Stimulated activated CD4-positive, alpha-beta T cell treated with anti-CD3 and anti-CD28 coated beads, Interleukin-4, amount 100 ng/mL, for 4 hours (primary cell): ENCODE data around the gene FRG2B.
"Not testable (repeated sequence)": the region's sequence is repeated elsewhere in the genome, so short reads cannot be mapped to it uniquely, and the experiment has no call there.

Experiments used
- DNase-seq, 2 experiments: peaks; one replicate each; pipeline ENCODE4 v3.0.0-alpha.2; 2020

Gene FRG2B

DNA sequence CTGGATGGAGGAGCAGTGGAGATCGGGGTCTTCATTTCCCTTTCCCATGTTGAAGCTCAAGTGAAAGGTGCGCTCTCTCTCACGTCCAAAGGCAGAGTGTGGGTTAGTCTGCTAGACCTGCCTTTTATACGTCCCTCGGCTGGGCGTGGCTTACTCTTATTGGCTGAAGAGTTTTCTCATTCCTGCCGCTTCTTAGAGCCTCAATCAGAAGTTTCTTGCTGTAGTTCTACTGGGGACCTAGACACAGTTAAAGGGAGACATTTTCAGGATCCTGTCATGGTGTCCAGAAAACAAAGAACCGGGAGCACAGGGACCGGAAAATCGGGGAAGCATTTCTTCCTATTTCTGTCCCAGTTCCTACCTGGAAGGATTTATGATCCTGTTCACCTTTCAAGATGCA lies at the start of gene FRG2B:
Gene FRG2B (minus strand): TSS at position 101 of the 400 bp plus-strand sequence. CDS start 53 bp downstream, at position 48.
- DNase-seq: not testable (repeated sequence)

- not testable (repeated sequence) for DNase-seq
These were observed 40.9 kb upstream of the FRG2B start for GRCh38 chr10:133667446-133667845.

GRCh38 chr10:133663544-133664160 lies 37.1 kb upstream of the FRG2B start:
- DNase-seq: not testable (repeated sequence)

GRCh38 chr10:133661122-133661521 lies 34.5 kb upstream of the FRG2B start:
- not testable (repeated sequence) for DNase-seq

GRCh38 chr10:133660516-133660915 lies 33.9 kb upstream of the FRG2B start:
- not testable (repeated sequence) for DNase-seq

DNA sequence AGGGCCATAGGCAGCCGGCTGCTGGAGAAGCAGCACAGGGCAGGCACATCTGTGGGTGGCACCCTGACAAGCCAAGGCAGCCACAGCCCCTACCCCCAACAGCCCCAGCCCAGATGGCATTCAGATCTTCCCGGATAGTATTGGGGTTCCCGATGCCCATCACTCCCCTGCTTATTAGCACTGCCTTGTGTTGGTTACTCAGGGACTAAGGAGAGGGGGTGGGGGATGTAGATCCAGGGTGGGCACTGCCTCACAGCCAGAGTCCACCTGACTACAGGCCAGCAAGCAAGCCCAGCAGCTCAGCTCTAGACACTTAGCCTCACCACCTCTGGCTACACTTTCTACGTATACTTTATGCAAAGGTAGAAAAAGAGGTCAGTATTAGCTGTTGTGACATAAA lies 30.7 kb upstream of the FRG2B start:
- DNase-seq: not testable (repeated sequence)

DNA sequence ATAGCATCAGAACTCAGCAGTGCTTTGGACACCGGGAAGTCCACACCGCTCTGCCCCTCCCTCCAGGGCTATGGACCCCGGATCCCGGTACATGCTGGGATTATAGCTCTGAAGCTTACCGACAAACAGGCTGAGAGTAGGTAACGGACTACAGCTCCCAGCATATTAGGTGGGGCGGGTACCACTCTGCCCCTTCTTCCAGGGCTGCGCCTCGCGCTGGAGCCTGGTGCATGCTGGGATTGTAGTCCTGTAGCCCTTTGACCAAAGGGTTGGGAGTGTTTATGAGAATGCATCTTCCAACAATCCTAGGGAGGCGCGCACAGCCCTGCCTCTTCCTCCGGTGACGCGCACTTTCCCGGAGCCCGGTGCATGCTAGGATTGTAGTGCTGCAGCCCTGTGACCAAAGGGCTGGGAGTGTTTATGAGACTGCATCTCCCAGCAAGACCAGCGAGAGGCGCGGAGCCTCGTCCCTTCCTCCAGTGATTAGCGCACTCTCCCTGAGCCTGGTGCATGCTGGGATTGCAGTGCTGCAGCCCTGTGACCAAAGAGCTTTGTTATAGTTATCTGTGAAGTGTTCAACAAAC lies 22.4 kb upstream of the FRG2B start:
- not testable (repeated sequence) for DNase-seq

DNA sequence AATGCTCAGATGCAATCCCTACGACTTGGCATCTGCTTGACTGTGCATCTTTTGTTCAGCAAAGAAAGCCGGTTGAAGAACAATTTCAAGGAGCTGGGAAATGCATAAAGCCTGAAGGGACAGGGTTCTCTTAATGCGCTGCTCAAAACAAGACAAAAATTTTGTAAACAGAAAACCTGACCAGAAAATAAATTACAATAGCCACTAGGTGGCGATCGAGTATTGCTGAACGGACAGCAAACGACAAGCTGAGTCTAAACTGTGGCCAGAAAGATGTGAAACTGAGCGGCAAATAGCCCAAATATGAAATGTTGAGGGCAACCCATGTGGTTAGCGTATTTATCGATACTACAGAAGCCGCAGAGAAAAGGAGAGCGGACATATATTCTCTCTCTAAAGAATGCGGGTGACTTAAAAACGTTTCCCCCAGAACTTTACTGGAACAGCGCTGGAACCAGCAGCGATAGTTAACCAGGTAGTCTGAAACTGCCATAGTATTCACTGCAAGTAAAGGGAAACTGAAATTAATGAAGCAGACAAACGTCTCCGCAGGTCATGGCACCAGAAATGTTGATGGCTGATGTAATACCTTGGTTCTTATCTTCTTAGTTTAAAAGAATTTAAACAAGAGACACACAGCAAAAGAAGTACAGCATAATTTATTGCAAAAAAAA lies 20.6 kb upstream of the FRG2B start:
- DNase-seq: not testable (repeated sequence)

DNA sequence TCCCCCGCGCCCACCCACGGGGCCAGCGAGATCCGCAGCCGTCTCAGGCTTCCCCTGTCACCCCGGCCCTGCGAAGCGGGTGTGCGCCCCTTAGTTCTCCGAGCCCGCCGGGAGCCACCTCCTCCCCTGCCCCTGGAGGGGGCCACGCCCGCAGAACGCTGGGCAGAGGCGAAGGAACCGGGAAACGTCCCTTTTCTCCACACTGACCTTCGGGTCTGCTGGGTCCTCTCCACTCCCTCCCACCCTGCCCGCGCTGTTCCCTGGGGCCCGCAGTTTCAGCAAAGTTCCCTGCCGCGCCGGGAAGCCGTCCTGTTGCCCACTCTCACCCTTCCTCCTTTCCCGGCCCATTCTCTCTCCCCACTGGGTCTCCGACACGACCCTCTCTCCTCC lies 11.2 kb upstream of the FRG2B start:
- DNase-seq: not testable (repeated sequence)

GRCh38 chr10:133637202-133637845 lies 10.7 kb upstream of the FRG2B start:
- DNase-seq: not testable (repeated sequence)

DNA sequence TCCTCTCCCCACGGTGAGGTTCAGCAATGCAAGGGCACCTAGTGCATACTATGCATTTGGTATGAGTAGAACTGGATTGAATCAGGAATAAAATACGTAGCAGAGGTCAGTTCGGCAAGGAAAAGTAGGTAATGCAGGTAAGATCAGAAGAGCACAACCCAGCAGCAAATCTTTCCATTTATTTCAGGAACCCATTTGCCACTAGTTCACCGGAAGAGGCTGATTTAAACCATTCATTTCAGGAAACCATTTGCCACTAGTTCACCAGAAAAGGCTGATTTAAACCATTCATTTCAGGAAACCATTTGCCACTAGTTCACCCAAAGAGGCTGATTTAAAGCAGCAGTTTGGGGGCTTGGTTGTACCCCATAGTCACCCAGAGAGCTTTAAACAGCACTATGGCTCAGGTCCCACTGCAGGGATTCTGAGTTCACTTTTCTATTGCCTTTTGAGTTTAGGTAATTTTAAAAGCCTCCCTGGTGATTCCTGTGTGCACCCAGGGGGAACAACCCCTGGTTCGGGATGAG lies 4.2 kb upstream of the FRG2B start:
- DNase-seq: not testable (repeated sequence)

GRCh38 chr10:133622544-133622943 lies 4.1 kb downstream of the FRG2B start:
- DNase-seq: not testable (repeated sequence)

GRCh38 chr10:133618851-133619250 lies 7.7 kb downstream of the FRG2B start:
- DNase-seq: no peak

DNA sequence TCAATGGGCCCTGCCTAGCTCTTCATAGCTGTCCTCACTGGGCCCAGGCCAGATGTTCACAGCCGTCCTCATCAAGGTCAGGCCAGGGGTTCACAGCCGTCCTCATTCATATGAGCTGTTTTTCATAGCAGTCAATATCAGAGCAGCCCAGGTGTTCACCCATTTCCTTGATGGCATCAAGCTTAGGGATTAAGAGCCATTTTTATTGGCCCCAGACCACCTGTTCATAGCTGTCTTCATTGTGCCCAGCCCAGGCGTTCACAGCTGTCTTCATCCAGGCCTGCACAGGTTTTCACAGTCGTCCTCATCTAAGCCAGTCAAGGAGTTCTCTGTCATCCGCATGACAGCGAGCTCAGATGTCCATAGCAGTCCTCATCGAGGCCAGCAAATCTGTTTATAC lies 9.4 kb downstream of the FRG2B start:
- no peak for DNase-seq

DNA sequence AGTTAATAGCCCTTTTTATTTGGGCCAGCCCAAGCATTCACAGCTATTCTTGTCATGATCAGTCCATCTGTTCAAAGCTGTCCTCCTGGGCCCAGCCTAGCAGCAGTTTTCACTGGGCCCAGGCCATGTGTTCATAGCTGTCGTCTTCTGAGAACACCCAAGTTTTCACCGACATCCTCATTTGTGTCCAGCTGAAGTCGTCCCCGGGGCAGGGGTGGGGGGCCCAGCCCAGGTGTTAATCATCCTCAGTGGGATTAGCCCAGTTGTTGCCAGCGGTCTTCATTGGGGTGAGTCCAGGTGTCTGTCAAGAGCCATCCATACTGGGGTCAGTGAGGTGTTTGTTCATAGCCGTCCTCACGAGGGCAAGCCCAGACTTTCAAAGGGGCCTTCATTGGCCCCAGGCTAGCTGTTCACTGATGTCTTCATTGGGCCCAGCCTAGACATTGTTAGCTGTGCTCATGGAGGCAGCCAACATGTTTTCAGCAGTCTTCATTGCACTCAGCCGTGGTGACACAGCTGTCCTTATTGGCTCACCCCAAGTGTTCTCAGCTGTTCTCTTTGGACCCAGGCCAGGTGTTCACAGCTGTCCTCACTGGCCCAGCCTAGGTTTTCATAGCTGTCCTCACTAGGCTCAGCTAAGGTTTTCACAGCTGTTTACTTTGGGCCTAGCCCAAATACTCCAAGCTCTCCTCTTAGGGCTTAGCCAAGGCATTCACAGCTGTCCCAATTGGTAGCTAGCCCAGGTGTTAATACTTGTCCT lies 10.0 kb downstream of the FRG2B start:
- no peak for DNase-seq

DNA sequence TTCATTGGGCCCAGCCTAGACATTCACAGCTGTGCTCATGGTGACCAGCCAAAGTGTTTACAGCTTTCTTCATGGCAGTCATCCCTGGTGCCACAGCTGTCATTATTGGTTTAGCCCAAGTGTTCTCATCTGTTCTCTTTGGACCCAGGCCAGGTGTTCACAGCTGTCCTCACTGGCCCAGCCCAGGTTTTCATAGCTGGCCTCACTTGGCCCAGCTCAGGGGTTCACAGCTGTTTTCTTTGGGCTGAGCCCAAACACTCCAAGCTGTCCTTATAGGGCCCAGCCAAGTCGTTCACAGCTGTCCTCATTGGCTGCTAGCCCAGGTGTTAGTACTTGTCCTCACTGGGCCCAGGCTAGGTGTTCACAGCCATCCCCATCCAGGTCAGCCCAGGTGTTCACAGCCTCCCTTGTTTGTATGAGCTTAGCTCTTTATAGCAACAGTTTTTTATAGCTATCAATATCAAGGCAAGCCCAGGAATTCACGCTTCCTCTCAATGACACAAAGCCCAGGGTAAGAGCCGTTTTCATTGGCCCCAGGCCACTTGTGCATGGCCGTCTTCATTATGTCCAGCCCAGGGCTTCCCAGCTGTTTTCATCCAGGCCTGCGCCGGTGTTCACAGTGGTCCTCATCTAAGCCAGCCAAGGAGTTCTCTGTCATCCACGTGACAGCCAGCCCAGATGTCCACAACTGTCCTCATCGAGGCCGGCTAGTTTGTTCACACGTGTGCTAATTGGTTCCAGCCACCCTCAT lies 11.6 kb downstream of the FRG2B start:
- no peak for DNase-seq

DNA sequence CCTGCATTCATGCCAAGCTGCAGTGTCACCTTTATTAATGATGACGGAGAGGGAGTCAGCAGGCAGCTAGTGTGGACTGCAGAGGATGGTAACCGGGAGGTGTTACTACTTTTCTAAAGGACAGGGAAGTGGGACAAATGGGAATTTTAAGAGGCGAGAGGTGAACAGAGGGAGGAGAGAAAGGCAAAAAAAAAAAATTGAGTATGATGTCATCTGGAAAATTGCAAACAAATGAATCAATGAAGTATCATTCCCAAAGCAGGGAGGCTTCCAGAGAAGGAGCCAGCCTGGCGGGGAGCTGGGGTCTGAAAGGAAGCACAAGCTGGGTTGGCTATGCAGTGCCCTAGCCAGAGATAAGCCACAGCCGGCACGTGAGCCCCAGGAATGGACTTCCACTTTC lies 12.9 kb downstream of the FRG2B start:
- no peak for DNase-seq

DNA sequence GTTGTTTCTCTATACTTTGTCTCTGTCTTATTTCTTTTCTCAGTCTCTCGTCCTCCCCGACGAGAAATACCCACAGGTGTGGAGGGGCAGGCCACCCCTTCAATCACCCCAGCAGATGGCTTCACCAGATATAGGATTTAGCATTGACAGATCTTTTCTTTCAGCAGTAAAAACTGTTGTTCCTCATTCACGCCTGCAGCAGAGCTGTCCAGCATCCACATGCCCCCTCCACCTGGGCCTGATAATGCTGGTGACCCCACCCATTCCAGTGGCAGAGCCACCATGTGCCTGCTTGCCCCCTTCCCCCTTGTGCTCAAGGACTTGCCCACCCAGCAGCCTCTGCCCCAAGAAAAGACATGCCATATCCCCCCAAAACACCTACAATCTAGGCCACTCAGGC lies 15.5 kb downstream of the FRG2B start:
- no peak for DNase-seq

GRCh38 chr10:133608855-133609254 lies 17.7 kb downstream of the FRG2B start:
- DNase-seq: no peak

- not testable (repeated sequence) for DNase-seq
These were observed 23.2 kb downstream of the FRG2B start for GRCh38 chr10:133603434-133603833.

GRCh38 chr10:133600657-133601056 lies 25.9 kb downstream of the FRG2B start:
- no peak for DNase-seq

GRCh38 chr10:133599869-133600268 lies 26.7 kb downstream of the FRG2B start:
- not testable (repeated sequence) for DNase-seq
